ENCODE data around the gene CEMP1.

CEMP1 gene

DNA sequence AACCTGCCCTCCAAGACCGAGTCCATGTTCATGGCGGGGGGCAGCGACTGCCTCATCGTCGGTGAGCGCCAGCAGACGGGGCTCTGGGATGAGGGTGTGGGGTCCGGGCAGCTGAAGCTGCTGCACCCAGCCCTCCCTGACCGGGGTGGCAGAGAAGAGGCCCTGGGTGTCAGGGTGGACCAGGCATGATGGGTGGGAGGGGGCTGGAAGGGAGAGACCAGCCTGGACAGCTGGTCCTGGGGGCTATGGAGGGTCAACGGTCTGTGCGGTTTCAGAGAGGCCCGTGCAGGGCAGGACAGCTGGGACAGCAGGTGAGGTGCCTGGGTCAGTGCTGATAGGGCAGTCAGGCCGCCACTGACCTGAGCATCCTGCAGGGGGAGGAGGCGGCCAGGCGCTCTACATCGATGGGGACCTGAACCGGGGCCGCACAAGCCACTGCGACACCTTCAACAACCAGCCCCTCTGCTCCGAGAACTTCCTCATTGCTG lies 30.7 kb downstream of the CEMP1 start:
- FAIRE-seq: no peak

DNA sequence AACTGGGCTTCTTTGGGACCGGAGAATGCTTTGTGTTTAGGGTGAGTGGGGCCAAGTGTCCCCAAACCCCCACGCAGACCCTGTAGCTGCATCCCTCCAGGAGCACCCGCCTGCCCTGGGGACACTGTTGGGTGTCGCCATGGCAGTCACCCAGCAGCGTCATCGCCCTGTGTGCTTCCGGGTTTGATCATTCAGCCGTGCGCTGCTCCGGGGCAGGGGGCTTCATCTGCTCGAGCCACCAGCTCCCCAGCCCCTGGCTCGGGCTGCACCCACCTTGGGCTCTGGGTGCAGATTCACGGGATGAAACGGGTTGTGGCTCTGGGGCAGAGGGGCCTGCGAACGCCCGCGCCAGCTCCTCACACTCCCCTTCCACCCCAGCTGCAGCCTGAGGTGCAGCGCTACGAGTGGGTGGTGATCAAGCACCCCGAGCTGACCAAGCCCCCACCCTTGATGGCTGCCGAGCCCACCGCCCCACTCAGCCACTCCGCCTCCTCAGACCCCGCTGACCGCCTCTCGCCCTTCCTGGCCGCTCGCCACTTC lies 31.2 kb downstream of the CEMP1 start:
- FAIRE-seq: no peak

DNA sequence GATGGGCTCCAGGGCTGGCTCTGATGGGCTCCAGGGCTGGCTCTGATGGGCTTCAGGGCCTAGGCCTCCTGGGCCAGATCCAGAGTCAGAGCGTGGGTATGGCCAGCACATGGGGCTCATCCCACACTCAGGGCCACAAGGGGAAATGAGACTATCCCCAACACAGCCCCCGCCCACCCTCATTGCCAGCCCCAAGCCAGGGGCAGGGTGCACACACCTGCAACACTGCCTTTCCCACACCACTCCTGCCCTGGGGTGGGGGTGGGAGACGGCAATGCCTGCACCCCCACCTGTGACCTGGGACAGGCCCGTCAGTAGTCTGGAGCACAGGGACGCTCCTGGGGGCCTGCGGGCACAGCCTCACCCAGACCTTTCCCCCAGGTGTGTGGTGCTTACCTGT lies 31.8 kb downstream of the CEMP1 start:
- no peak for FAIRE-seq

DNA sequence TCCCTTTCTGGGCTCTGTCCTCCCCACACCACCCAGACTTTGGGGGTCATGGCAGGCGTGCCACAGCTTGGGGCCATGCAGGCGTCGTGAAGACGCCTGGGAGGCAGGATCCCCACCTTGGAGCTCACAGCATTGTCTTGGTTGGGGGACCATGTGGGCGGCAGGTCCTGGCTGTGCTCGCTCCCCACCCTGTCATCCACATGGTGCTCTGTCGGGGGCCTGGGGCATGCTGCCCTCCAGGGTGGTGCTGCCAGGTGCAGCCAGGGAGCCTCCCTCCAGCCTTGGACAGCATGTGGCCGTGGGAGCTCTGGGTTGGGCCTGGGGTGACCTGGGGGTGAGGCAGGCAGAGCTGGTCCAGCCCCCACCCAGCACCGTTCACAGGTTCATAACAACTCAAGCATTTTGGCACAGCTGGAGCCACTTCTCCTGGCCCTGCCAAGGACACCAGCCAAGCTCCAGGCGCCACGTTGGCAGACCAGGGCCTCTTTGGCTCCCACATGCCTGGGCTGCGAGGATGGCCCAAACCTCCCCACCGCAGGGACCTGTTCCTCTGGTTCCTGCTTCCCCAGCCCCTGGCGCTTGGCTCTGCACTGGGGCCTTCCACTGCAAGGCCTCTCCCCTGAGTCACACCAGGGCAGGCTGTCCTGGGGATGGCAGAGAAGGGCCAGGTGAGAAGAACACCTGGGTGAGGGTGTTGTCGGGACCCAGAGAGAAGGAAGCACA lies 32.5 kb downstream of the CEMP1 start:
- no peak for FAIRE-seq

DNA sequence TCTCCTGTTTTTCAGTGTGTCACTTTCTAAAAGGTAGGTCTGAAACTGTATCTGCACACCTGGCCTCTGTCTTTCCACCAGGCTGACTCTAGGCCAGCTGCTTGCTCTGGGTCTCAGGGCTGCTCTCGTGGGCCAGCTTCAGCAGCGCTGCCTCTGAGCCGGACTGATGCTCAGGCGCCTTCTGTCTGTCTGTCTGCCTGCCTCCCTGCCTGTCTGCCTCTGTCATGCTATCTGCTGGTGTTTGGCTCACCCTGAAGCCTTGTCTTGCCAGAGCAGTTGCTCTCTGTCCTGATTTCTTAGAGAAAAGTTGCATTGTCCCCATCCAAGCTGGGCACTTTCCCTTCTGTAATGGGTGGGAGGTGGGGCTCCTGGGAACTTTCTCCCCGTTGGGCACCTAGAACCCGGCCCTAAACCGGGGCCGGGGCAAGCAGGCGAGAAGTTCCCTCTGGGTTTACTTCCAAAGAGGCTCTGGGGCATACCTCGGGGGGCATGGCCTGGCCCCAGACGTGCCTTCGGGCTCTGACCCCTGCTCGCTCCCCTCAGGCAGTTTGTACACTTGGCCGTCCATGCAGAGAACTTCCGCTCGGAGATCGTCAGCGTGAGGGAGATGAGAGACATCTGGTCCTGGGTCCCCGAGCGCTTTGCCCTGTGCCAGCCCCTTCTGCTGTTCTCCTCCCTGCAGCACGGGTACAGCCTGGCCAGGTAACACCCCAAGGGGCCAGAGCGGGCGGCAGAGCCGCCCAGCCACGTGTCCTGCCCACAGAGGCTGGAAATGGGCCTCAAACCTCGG lies 33.3 kb downstream of the CEMP1 start:
- FAIRE-seq: no peak

DNA sequence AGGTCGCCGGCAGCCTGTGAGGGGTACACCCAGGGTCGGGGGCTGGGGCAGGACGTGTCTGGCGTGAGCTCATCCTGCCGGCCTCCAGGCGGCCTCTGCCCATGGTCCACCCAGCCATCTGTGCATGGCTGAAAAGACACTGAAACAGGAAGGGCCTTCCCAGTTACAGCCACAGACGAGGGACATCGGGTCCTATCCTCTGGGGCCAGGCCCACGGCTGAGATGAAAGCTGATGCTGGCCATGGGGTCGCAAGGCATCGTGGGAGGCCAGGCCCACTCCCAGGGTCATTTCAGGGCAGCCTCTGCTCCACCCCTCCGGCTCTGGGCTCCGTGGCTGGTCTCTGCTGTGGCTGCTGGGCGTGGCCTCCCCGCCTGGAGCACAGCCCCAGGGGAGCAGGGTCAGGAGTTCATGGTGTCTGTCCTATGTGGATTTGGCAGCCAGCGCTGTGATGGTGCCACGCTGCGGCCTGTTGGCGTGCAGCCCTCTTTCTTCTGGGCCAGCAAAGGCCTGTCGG lies 34.0 kb downstream of the CEMP1 start:
- no peak for FAIRE-seq

DNA sequence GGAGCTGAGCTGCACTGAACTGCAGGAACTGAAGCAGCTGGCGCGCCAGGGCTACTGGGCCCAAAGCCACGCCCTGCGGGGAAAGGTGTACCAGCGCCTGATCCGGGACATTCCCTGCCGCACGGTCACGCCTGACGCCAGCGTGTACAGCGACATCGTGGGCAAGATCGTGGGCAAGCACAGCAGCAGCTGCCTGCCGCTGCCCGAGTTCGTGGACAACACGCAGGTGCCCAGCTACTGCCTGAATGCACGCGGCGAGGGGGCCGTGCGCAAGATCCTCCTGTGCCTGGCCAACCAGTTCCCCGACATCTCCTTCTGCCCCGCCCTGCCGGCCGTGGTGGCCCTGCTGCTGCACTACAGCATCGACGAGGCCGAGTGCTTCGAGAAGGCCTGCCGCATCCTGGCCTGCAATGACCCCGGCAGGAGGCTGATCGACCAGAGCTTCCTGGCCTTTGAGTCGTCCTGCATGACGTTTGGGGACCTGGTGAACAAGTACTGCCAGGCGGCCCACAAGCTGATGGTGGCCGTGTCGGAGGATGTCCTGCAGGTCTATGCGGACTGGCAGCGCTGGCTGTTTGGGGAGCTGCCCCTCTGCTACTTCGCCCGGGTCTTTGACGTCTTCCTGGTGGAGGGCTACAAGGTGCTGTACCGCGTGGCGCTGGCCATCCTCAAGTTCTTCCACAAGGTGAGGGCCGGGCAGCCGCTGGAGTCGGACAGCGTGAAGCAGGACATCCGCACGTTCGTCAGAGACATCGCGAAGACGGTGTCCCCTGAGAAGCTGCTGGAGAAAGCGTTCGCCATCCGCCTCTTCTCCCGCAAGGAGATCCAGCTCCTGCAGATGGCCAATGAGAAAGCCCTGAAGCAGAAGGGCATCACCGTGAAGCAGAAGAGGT lies 34.7 kb downstream of the CEMP1 start:
- FAIRE-seq: no peak

DNA sequence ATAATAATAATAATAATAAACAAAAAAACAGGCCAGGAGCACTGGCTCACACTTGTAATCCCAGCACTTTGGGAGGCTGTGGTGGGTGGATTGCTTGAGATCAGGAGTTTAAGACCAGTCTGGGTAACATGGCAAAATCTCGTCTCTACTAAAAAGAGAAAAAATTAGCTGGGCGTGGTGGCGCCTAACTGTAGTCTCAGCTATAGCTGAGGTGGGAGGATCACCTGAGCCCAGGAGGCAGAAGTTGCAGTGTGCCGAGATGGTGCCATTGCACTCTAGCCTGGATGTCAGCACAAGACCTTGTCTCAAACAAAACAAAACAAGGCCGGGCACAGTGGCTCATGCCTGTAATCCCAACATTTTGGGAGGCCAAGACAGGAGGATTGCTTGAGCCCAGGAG lies 36.2 kb downstream of the CEMP1 start:
- no peak for FAIRE-seq

DNA sequence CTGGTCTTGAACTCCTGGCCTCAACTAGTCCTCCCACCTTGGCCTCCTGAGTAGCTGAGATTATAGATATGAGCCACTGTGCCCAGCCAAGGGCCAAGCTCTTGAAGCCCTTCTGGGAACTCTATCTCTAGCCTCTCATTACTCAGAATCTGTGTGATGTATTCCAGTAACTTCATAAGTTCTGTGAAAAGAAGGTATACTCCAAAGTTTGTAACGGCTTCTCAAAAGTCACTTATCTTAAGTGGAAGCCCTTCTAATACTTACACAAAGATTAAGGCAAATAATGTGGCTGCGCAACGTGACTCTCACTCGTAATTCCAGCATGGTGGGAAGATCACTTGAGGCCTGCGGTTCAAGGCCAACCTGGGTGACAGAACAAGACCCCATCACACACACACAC lies 36.6 kb downstream of the CEMP1 start:
- no peak for FAIRE-seq

DNA sequence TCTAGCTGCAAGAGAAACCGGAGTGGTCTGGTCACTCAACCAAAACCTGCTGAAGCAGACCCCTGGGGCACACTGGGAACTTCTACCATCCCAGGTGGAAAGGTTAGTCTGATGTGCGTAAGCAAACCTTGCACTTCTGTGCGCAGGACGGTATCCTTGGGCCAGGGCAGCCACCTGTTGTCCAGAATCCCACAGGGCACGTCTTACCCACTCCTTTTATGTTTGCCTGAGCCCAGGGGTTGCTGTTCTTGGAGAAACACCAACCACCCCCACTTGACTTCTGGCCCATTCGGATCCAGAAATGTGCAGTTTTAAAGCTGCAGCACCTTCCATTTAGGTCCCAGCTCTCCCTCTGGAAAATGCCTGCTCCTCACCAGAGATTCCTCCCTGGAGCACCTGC lies 37.6 kb downstream of the CEMP1 start:
- no peak for FAIRE-seq

DNA sequence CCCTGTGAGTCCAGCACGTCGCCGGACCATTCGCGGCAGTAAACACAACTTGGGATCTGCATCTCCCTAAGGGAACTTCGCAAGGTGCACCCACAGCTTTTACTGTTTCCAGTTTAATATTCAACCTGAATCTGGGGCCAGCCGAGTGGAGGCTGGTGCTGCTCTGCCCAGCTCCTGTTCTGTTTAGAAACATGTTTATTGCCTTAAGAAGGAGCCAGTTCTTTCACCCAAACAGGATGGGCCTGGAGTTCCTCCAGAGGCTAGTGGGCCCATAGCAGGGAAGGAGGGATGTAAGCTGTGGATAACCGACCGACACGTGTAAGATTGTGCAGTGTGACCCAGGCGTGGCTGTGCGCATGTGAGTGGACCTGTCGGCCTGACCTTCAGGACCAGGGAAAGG lies 38.9 kb downstream of the CEMP1 start:
- FAIRE-seq: no peak

DNA sequence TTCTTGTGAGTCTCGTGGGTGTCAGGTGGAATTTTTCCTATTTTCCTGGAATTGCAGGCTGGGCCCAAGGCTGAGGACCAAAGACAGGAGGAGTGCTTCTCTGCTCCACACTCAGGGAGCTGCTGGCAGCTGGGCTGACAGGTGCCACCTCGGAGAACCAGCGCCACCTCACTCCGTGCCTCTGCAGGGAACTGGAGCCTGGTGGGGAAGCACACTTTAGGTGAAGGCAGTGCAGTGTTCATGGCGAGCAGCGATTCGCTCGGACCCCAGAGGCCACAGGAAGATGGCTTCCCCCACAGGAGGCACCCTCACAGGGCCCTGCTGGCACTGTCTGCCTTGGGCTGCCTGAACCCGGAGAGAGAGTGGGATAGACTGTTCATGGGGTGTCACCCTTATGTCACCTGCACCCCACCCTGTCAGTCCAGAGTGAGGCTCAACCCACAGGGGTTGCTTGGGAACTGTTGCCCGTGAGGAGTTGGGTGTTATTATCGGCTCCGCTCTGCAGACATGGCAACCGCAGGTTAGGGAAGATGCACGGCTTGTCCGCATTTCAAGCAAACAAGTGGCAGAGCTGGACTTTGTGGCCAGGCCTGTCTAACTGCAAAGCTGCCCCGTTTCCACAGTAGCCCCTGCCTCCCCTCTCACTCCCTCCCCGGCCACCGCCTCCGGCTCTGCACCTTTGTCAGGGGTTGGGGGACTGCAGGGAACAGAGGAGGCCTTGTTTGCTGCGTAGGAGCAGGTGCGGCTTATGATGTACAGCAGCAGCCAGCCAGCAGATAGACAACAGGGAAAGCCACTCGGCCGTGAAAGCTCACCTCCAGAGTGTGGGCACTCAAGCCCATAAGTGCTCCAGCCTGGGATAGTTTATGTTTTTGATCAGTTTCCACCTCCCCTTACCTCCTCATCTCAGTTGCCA lies 40.8 kb downstream of the CEMP1 start:
- no peak for FAIRE-seq

DNA sequence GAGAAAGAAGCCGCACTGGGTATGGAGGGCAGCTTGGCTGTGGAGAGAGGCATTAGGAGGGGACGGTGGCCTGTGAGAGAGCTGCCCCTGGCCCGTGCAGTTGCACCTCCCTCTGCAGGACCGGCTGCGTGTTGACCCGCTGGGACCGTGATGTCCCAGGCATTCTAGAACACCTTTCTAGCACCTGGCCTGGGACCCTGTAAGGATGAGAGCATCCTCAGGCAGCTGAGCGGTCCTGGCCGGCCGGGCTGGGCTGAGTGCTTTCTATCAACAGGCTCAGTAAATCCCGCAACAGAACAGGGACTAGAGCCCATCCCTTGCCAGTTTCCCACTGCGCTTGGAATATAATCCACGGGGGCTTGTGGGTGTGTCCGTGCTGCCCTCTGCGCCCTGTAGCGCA lies 41.6 kb downstream of the CEMP1 start:
- FAIRE-seq: no peak

DNA sequence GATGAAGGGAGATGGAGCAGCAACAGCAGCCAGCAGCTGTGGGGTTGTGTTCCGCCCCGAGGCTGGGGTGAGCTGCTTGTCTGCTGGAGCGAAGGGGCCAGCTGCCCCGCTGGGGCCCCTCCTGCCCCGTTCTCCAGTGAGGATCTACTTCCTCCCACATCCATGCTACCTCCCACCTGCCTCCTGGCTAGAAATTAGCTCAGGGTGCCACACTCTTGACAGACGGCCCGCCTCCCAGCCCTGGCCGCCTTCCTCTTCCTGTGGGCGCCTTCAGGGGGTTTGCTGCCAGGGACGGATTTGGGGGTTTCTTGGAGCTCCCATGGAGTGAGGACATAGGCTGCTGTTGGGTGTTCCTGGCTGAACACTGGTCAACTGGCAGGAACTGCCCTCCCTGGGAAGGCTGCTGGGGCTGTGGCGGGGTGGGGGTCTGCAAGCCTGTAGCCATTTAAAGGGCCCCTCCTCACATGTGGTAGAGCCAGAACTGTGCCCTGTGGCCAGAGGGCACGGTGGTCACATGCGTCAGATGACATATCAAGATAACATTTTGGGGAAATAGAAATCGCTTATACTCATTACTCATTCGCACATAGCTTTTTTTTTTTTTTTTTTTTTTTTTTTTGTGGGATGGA lies 43.2 kb downstream of the CEMP1 start:
- no peak for FAIRE-seq

DNA sequence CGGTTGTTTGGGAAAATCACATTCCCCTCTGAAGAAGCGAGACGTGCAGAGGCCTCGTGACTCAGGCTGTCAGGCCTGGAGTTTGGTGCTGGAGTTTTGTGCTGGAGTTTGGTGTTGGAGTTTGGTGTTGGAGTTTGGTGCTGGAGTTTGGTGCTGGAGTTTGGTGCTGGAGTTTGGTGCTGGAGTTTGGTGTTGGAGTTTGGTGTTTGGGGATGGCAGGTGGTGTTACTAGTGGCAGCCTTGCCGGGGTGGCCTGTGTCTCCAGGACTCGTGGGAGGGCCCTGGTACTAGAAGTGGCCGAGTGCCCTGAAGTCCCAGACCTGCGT lies 43.7 kb downstream of the CEMP1 start:
- FAIRE-seq: no peak

DNA sequence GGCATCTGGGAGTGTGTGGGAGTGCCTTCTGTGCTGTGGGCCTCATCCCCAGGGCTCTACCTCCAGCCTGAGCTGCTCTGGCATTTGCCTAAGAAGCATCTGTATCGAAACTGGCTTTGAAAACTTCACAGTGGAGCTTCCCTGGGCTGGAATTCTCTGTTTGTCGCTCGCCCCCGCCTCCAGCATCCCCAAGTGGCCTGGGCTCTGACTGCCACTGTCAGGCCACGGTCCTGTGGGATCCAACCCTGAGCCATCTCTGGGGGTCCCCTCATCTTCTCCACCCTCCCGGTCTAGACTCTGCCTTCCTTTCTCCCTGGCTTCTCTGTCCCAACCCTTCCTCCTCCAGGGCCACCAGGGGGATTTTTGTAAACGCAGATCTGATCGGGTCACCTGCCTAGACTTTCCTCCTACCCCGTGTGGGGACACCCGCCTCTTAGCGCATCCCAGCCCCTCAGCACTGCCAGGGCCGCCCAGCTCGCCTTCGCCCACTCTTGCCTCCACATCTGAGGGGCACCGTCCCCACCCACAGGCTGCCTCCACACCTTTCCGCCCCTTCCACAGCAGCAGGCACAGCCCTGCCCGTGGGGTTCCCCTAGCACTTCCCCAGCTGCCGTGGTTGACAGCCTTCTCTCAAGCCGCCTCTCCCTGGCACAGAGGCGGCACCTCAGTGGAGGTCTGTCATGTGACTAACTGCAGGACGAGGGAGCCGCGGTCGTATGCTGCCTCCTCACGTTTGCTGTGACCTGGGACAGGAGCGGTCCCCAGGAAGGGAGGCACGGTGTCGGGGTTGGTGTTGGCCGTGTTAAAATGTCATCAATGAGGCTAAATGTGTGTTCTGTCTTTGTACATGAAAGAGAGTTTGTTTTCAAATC lies 44.3 kb downstream of the CEMP1 start:
- no peak for FAIRE-seq

DNA sequence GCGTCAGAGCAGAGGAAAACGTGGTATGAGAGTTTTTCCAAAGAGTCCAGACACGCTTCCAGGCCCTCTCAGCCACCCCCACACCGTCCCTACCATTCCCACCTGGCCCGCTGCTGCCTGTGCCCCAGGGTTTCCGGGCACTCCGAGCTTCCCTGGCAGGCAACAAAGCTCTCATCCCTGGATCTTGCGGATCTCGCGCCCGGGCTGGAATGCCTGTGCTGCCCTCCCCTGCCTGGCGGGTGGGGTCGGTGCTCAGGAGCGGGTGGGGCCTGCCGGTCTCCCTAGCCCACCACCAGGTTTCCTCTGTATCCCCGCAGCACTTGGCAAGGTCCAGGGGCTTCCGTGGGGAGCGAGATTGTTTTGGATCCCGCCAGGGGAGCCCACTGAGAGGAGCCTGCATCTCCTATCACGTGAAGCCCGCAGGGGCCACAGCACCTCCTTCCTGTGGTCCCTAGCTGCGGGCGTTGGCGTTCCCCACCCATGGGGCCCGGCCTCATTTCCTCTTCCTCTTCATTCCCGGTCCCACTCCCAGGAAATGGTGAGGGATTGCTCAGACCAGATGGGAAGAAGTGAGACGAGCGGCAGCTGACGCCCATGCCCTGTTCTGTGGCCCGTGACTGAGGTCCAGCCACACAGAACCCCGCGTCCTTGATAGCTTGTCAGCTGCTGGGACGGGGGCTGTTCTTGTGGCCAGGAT lies 45.2 kb downstream of the CEMP1 start:
- FAIRE-seq: no peak

DNA sequence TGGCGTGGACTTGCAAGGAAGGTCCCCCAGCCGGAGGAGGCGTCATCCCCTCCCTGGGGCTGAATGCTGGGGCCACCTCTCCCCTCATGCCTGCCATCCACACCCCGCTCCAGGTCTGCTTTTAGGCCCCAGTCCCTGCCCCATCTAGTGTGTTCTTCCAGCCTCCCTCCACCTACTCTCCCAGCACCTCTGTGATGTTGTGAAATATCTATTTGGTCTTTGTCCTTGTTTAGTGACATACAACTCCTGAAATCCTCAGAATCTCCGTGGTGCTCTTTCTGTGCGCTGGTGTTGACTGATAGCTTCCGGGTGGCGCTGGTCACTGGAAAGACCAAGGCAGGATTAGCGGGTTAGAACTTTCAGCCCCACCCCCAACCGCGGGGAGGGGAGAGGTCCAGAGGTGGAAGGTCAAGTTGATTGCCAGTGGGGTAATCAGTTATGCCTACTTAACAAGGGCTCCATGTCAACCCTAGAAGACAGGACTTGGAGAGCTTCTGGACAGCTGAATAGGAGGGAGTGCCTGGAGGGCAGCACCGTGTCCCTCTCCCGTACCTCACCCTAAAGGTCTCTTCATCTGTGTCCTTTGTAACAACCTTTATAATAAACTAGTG lies 46.2 kb downstream of the CEMP1 start:
- FAIRE-seq: no peak

Measured in colon (tissue), 2 donors.